Sigmoid colon (tissue), 7 donors: Measurements from ENCODE around the gene DCAF11. TPM values are rescaled to one million over a fixed set of nuclear protein-coding genes. Genes with fewer than 3 reads are reported as not detected.

Source experiments
- DNase-seq: peaks from one replicate; pipeline ENCODE4 v3.0.0-alpha.2; 2019
- H3K27ac ChIP-seq, 4 donors: fragments of 200-600 bp; sonication (generic); one replicate each; pipeline ENCODE4 v1.5.1; 2016 to 2019; ENCODE audit warnings: mild to moderate bottlenecking in 1 of 4
- H3K27me3 ChIP-seq, 3 donors: fragments of 200-600 bp; sonication (generic); one replicate each; pipeline ENCODE4 v1.5.1; 2019; ENCODE audit warnings: mild to moderate bottlenecking in 1 of 3
- H3K36me3 ChIP-seq, 4 donors: fragments of 200-600 bp; sonication (generic); one replicate each; pipeline ENCODE4 v1.5.1; 2016 to 2019
- H3K4me1 ChIP-seq, 4 donors: fragments of 200-600 bp; sonication (generic); one replicate each; pipeline ENCODE4 v1.5.1; 2017 to 2019
- H3K4me3 ChIP-seq, 4 donors: fragments of 200-600 bp; sonication (generic); one replicate each; pipeline ENCODE4 v1.5.1; 2017 to 2019; ENCODE audit warnings: mild to moderate bottlenecking in 2 of 4, moderate library complexity in 1 of 4
- H3K9me3 ChIP-seq, 4 donors: fragments of 200-600 bp in 3 of 4; sonication (generic) in 3 of 4; one replicate each; pipeline versions ENCODE4 v1.5.1 to v1.6.1; 2013 to 2019
- EP300 ChIP-seq, 4 donors: sonication (generic); formaldehyde crosslinking; IDR thresholded peaks; one replicate each; pipeline ENCODE4 v1.6.1; 2017; ENCODE audit warnings: antibody characterized with exemption in 4 of 4
- POLR2A ChIP-seq, 2 donors: fragments of 450-650 bp; IDR thresholded peaks; one replicate each; pipeline ENCODE4 v1.6.1; 2016; ENCODE audit warnings: antibody characterized with exemption in 2 of 2, mild to moderate bottlenecking in 2 of 2, moderate library complexity in 2 of 2
- POLR2AphosphoS5 ChIP-seq, 4 donors: sonication (generic); formaldehyde crosslinking; IDR thresholded peaks; one replicate each; pipeline ENCODE4 v1.6.1; 2017; ENCODE audit warnings: antibody characterized with exemption in 4 of 4
- WGBS, 2 donors: extraction: QIAGEN DNeasy Blood & Tissue Kit; methylation state at CpG; one replicate each; pipeline ENCODE4 v1.1.7; 2013; 5-methylcytosine and 5-hydroxymethylcytosine counted together
- intact Hi-C: fragments of 100-400 bp; cut with DNase I; formaldehyde crosslinking; loops from one replicate; pipeline ENCODE4 v1.15.1; 2023
- polyA plus RNA-seq, 3 donors: library from polyadenylated mRNA; stranded (reverse); fragments of 200-250 nt; gene quantifications; one replicate each; pipeline ENCODE4 v1.2.3, GENCODE V29; 2013
- total RNA-seq, 4 donors: library from RNA; depleted of rRNA; stranded (reverse); fragments of >200 nt; gene quantifications; one replicate each; pipeline ENCODE4 v1.1.0, GENCODE V29; 2016
- TF ChIP-seq, protein P1 (sequence below), 4 experiments: fragments of 450-650 bp in 3 of 4; fragments of 200-600 bp in 1 of 4; IDR thresholded peaks; one replicate each; pipeline ENCODE4 v1.5.1; 2016 to 2019; ENCODE audit warnings: antibody characterized with exemption in 4 of 4, mild to moderate bottlenecking in 3 of 4, moderate library complexity in 2 of 4
- donor health status: healthy with polysubstance abuse.
- donor health status: Bipolar disorder and iron deficiency.
- donor health status: healthy.

DCAF11 gene
- total and polyA plus RNA-seq, 7 donors: 37.7 to 82.9 (median 70.9) TPM

DNA sequence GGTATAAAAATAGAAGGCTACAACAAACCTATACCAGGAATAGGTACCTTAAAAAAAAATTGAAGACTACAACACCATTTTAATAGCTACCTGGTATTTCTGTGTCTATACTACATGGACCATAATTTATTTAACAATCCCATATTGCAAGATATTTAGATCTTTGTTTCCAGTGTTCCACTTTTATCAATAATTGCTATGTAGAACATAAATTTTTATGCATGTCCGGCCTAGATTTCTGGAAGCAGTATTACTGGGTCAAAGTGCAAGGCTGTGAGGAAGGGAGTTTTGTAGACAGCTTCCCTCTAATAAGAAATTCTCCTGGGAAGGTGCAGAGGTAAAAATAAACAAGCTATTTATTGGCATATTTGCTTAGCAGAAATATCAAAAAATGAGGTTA, 4.1 kb upstream of the DCAF11 start:
- no peak for DNase-seq
- intact Hi-C loops: loop anchor here (10.0 kb wide), 1 partner anchor 556 kb away; the partner anchor contains the start of genes THTPA and ZFHX2
- Histone ChIP-seq H3K27ac (no peak overlapping the region), H3K36me3 (no peaks in the 10 kb centered on the region), H3K9me3 (no peaks in the 10 kb centered on the region), H3K27me3 (no peaks in the 10 kb centered on the region), H3K4me1 (peaks cover 0 to 16% (median 7%) of the 10 kb centered on the region in 4 donors), H3K4me3 (no peak overlapping the region)
- no peak for TF ChIP-seq EP300 (IDR thresholded peaks at IDR 0.05)
- TF ChIP-seq POLR2A (IDR thresholded peaks at IDR 0.05): no peak
- TF ChIP-seq POLR2AphosphoS5 (IDR thresholded peaks at IDR 0.05): no peak
- TF ChIP-seq, protein P1, sequence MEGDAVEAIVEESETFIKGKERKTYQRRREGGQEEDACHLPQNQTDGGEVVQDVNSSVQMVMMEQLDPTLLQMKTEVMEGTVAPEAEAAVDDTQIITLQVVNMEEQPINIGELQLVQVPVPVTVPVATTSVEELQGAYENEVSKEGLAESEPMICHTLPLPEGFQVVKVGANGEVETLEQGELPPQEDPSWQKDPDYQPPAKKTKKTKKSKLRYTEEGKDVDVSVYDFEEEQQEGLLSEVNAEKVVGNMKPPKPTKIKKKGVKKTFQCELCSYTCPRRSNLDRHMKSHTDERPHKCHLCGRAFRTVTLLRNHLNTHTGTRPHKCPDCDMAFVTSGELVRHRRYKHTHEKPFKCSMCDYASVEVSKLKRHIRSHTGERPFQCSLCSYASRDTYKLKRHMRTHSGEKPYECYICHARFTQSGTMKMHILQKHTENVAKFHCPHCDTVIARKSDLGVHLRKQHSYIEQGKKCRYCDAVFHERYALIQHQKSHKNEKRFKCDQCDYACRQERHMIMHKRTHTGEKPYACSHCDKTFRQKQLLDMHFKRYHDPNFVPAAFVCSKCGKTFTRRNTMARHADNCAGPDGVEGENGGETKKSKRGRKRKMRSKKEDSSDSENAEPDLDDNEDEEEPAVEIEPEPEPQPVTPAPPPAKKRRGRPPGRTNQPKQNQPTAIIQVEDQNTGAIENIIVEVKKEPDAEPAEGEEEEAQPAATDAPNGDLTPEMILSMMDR (IDR thresholded peaks at IDR 0.05): no peak
- WGBS, 2 donors: 18 to 71% methylated on average over 1 of the region's 1 CpG

DNA sequence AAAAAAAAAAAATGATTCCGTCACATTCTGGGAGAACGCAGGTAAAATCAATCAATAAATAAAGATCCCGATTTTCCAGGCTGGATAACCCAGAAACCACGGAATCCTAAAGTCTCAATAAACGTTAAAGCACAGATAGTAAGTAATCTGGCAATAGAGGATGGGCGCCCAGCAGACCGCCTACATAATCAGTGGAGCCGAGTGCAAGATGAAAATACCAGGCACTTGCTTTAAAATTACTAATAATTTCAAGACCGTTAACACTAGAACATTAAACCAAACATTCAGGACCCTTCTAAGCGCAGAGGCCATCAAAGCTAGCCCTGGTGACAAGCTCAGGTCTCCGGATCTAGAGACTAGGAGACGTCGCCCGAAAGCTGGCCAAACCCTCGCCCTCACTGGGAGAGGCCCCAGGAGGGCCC, 1.2 kb upstream of the DCAF11 start:
- Histone ChIP-seq H3K9me3 (no peaks in the 10 kb centered on the region), H3K27ac (peak overlapping the region; percentile 95 to 99 (median 98)), H3K4me3 (peak overlapping the region; percentile 66 to 85 (median 74)), H3K27me3 (no peaks in the 10 kb centered on the region), H3K4me1 (peaks cover 0 to 28% (median 18%) of the 10 kb centered on the region in 4 donors), H3K36me3 (peaks cover 5 to 16% (median 6%) of the 10 kb centered on the region in 4 donors)
- intact Hi-C loops: loop anchor here (10.0 kb wide), 1 partner anchor 559 kb away; the partner anchor contains the start of genes THTPA and ZFHX2
- WGBS, 2 donors: 8 to 19% methylated on average over 15 of the region's 15 CpGs
- TF ChIP-seq, protein P1 (IDR thresholded peaks at IDR 0.05): no peak
- TF ChIP-seq POLR2A (IDR thresholded peaks at IDR 0.05) (no peak), EP300 (IDR thresholded peaks at IDR 0.05) (no peak), POLR2AphosphoS5 (IDR thresholded peaks at IDR 0.05) (no peak)
- DNase-seq: no peak

DNA sequence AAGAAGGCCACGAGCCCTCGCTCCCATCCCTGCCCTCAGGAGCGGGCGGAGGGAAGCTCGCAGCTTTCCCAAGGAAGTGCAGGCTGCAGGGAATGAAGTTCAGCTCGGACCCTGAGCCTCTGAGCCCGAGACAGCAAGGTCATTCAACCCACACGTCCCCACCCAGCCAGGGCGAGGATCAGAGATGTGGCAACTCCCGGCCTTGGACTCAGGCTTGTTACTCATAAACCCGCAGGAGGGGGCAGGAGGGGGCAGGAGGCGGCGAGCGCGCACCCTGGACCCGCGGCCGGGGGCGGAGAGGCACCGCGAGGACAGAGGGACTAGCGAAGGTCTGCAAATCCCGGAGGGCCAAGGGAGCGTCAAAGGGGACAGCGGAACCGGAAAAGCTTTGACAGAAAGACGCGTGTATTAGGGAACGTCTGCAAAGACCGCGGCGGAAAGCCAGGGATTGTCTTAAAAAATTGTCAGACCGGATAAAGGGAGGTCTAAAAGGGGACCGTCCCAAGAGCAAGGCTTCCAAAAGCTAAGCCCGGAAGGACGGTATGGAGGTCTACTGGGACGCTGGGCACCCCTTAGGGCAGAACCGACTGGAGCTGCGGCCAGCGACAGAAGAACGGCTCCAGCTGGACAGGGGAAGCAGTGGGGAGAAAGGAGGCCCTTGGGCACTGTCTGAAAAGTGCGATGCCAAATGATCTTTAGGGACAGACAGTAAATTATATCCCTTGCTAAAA, 611 bp upstream of the DCAF11 start:
- Histone ChIP-seq H3K4me3 (peak overlapping the region; percentile 66 to 85 (median 74)), H3K4me1 (peaks cover 0 to 22% (median 18%) of the 10 kb centered on the region in 4 donors), H3K36me3 (peaks cover 8 to 22% (median 12%) of the 10 kb centered on the region in 4 donors), H3K27ac (peak overlapping the region; percentile 95 to 99 (median 98)), H3K9me3 (no peaks in the 10 kb centered on the region), H3K27me3 (no peaks in the 10 kb centered on the region)
- DNase-seq: peak; percentile 93
- TF ChIP-seq POLR2A (IDR thresholded peaks at IDR 0.05) (peak; percentile 26 to 54), EP300 (IDR thresholded peaks at IDR 0.05) (no peak), POLR2AphosphoS5 (IDR thresholded peaks at IDR 0.05) (peak; percentile 24 to 78 (median 56))
- TF ChIP-seq, protein P1 (IDR thresholded peaks at IDR 0.05): no peak
- 1% methylated on average over 42 of the region's 42 CpGs for WGBS, 2 donors
- intact Hi-C loops: loop anchor here (1.0 to 10.0 kb wide), 3 partner anchors 23 to 559 kb away; partner anchors contain the start of genes IRF9, PSME1, THTPA and ZFHX2

DNA sequence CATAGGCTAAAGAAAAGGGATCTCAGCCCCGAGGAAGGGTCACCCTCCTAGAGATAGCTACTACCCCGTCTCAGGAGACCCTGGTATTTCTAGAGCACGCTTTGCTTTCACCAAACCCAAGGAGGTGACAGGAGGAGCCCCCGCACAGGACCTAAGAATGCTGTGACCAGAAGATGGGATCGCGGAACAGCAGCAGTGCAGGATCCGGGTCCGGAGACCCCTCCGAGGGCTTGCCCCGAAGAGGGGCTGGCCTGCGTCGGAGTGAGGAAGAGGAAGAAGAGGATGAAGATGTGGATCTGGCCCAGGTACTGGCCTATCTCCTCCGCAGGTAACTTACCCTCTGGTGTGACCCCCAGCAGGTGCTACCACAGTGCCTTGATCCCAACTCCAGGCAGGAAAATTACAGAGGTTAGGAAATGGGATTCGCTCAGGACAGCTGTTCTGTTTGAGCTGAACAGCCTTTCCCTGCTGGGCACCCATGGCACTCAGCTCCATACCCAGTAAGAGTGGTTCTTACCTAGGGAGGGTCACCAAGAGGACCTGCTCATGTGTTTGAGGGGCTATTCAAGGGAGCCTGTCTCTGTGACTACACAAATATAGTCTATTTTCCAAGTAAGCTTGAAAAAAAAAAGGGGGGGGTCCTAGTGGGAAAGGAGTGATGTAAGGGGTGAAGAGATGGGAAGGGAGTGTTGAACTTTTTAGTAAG, 998 bp downstream of the DCAF11 start:
- peaks cover 9 to 38% (median 26%) of the 10 kb centered on the region in 4 donors for H3K36me3 ChIP-seq
- H3K27ac ChIP-seq: peak overlapping the region; percentile 95 to 99 (median 98)
- no peak for DNase-seq
- 1 to 3% methylated on average over 14 of the region's 14 CpGs for whole genome bisulfite sequencing, 2 donors
- peaks cover 0 to 19% (median 18%) of the 10 kb centered on the region in 4 donors for H3K4me1 ChIP-seq
- intact Hi-C loops: loop anchor here (2.0 to 10.0 kb wide), 2 partner anchors 21 to 561 kb away; partner anchors contain the start of genes PSME1, THTPA and ZFHX2
- TF ChIP-seq POLR2A (IDR thresholded peaks at IDR 0.05): no peak
- TF ChIP-seq, protein P1 (IDR thresholded peaks at IDR 0.05): no peak
- no peak for TF ChIP-seq EP300 (IDR thresholded peaks at IDR 0.05)
- no peak for TF ChIP-seq POLR2AphosphoS5 (IDR thresholded peaks at IDR 0.05)
- no peaks in the 10 kb centered on the region for H3K9me3 ChIP-seq
- H3K27me3 ChIP-seq: no peaks in the 10 kb centered on the region
- peak overlapping the region; percentile 66 to 85 (median 74) for H3K4me3 ChIP-seq
